ENCODE results near the gene OR1A2.
"Not testable (repeated sequence)": the region's sequence is repeated elsewhere in the genome, so short reads cannot be mapped to it uniquely, and the experiment has no call there.

Gene OR1A2, protein sequence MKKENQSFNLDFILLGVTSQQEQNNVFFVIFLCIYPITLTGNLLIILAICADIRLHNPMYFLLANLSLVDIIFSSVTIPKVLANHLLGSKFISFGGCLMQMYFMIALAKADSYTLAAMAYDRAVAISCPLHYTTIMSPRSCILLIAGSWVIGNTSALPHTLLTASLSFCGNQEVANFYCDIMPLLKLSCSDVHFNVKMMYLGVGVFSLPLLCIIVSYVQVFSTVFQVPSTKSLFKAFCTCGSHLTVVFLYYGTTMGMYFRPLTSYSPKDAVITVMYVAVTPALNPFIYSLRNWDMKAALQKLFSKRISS

DNA sequence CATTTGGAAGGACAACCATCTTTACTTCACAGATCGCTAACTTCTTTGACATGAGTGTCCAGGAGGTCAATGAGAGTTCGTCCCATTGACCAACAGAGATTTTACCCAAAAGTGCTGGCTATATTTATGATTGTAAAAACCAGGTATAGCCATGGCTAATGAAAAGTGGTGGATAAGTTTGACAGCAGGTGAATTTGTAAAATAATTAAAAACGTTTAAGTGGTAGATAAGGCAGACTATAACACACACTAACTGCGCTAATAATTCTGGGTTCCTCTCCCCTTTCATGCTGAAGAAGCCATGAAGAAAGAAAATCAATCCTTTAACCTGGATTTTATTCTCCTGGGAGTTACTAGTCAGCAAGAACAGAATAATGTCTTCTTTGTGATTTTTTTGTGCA lies at the start of gene OR1A2:
TSS of gene OR1A2 (plus strand) at position 301 of the 400 bp plus-strand sequence. CDS start at position 301, 0 bp downstream.
- H3K36me3 ChIP-seq (ENCODE audit: insufficient read depth, low read length), result no peaks in the 10 kb centered on the region
- H2AFZ ChIP-seq (ENCODE audit: low read depth, low read length), result no peak within 1 kb of the TSS
- no peaks in the 10 kb centered on the region for H3K27me3 ChIP-seq (ENCODE audit: insufficient read depth, low read length)
- no peaks in the 10 kb centered on the region for H3K4me1 ChIP-seq (ENCODE audit: insufficient read depth, low read length)
- H3K9me3 ChIP-seq (ENCODE audit: low read length), result no peaks in the 10 kb centered on the region
- no peak within 1 kb of the TSS for H3K4me3 ChIP-seq (ENCODE audit: low read length)

DNA sequence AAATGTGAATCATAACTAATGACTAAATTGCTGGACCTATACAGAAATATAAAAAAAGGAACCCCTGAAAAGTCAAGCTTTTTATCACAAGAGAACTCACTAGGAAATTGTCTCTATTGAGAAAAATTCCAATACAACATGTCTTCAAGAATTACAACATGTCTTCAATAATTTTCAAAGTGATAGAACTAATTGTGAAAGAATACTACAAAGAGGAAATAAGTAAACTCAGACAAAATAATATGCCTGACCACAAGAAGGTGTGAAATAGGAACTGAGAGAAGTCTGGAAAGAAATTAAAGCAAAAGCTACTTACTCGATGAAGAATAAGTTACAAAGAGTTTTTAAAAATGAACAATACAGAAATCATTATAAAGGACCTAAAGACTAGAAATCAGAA lies 40.1 kb upstream of the OR1A2 start:
- no peak overlapping the region for H2AFZ ChIP-seq (ENCODE audit: low read depth, low read length)
- no peaks in the 10 kb centered on the region for H3K36me3 ChIP-seq (ENCODE audit: insufficient read depth, low read length)
- H3K4me3 ChIP-seq (ENCODE audit: low read length), result no peak overlapping the region
- peaks cover 5% of the 10 kb centered on the region for H3K27me3 ChIP-seq (ENCODE audit: insufficient read depth, low read length)
- no peaks in the 10 kb centered on the region for H3K9me3 ChIP-seq (ENCODE audit: low read length)
- H3K4me1 ChIP-seq (ENCODE audit: insufficient read depth, low read length), result no peaks in the 10 kb centered on the region

- Histone ChIP-seq H3K9me3 (ENCODE audit: low read length) (no peaks in the 10 kb centered on the region), H3K27me3 (ENCODE audit: insufficient read depth, low read length) (peaks cover 11% of the 10 kb centered on the region), H3K4me1 (ENCODE audit: insufficient read depth, low read length) (no peaks in the 10 kb centered on the region), H2AFZ (ENCODE audit: low read depth, low read length) (no peak overlapping the region), H3K36me3 (ENCODE audit: insufficient read depth, low read length) (no peaks in the 10 kb centered on the region), H3K4me3 (ENCODE audit: low read length) (no peak overlapping the region)
These were observed 29.7 kb upstream of the OR1A2 start for GRCh38 chr17:3167574-3167973.

GRCh38 chr17:3189961-3190360 lies 7.4 kb upstream of the OR1A2 start:
- peaks cover 10% of the 10 kb centered on the region for H3K27me3 ChIP-seq (ENCODE audit: insufficient read depth, low read length)
- H3K4me3 ChIP-seq (ENCODE audit: low read length), result no peak overlapping the region
- no peak overlapping the region for H2AFZ ChIP-seq (ENCODE audit: low read depth, low read length)
- no peaks in the 10 kb centered on the region for H3K36me3 ChIP-seq (ENCODE audit: insufficient read depth, low read length)
- H3K4me1 ChIP-seq (ENCODE audit: insufficient read depth, low read length), result no peaks in the 10 kb centered on the region
- H3K9me3 ChIP-seq (ENCODE audit: low read length), result no peaks in the 10 kb centered on the region

- H3K9me3 ChIP-seq (ENCODE audit: low read length), result no peaks in the 10 kb centered on the region
- H3K36me3 ChIP-seq (ENCODE audit: insufficient read depth, low read length), result no peaks in the 10 kb centered on the region
- H3K4me3 ChIP-seq (ENCODE audit: low read length), result no peak within 1 kb of the TSS
- H2AFZ ChIP-seq (ENCODE audit: low read depth, low read length), result no peak within 1 kb of the TSS
- no peaks in the 10 kb centered on the region for H3K4me1 ChIP-seq (ENCODE audit: insufficient read depth, low read length)
- peaks cover 4% of the 10 kb centered on the region for H3K27me3 ChIP-seq (ENCODE audit: insufficient read depth, low read length)
These were observed 10.0 kb downstream of the OR1A2 start, which contains the start of gene OR1A1 for GRCh38 chr17:3207367-3207766. Gene OR1A1 (plus strand): TSS chr17:3207667. CDS start chr17:3215621, 7,954 bp downstream.

DNA sequence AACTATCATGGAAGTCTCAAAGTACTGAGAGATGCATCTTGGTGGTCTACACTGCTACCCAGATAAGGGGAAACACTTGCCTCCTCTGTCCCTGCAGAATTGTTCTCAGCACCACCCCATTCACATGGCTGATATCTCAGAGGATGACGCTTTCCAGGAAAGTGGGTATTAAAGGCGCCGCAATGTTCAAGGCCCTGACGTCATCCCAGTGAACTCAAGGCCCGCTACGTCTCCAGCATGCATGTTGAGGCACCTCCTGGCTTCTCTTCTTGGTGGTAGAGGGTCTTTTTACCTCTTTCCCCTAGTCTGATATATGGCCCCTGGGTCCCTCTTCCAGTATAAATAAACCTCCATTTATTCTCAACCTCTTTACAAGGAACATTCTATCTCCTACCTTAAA lies 11.2 kb downstream of the OR1A2 start:
- Histone ChIP-seq H3K36me3 (ENCODE audit: insufficient read depth, low read length) (no peaks in the 10 kb centered on the region), H3K9me3 (ENCODE audit: low read length) (no peaks in the 10 kb centered on the region), H3K27me3 (ENCODE audit: insufficient read depth, low read length) (peaks cover 4% of the 10 kb centered on the region), H3K4me1 (ENCODE audit: insufficient read depth, low read length) (no peaks in the 10 kb centered on the region), H2AFZ (ENCODE audit: low read depth, low read length) (no peak overlapping the region), H3K4me3 (ENCODE audit: low read length) (no peak overlapping the region)

DNA sequence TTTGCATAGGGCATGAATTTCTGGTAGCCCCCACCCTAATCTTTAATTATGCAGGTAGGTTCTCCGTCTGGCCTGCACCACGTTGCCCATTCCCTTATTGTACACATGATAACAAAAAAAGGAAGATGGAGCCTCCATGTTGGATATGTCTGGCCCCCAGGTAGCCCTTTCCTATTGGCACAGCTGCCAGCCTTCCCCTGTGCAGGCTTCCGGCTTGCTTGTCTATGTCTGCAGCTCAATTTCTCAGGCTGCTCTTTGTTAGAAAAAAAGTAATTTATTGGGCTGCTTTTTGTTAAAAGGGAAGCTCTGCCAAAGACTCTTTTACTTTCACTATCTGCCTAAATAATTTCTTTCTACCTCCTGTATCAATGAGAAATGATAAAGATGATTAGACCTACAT lies 15.7 kb downstream of the OR1A2 start:
- no peaks in the 10 kb centered on the region for H3K9me3 ChIP-seq (ENCODE audit: low read length)
- H3K4me3 ChIP-seq (ENCODE audit: low read length), result no peak overlapping the region
- H3K36me3 ChIP-seq (ENCODE audit: insufficient read depth, low read length), result no peaks in the 10 kb centered on the region
- H2AFZ ChIP-seq (ENCODE audit: low read depth, low read length), result no peak overlapping the region
- no peaks in the 10 kb centered on the region for H3K4me1 ChIP-seq (ENCODE audit: insufficient read depth, low read length)
- H3K27me3 ChIP-seq (ENCODE audit: insufficient read depth, low read length), result no peaks in the 10 kb centered on the region

DNA sequence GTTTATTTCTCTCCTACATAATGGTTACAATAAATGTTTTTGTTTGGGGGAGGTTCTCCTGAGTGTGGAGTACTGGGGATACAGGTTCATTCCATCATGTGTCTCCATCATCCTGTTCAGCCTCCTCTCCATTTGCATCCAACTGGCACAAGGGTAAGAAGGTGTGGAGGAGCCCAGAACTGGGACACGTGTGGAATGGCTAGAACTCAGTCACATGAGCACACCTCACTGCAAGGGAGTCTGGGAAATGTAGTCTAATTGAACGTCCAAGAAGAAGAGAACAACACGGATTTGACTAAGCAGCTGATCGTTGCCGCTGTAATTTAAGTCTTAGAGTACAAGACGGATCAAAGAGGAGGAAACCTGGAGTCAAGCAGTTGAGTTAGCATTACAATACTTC lies 16.3 kb downstream of the OR1A2 start:
- H3K27me3 ChIP-seq (ENCODE audit: insufficient read depth, low read length), result no peaks in the 10 kb centered on the region
- H3K9me3 ChIP-seq (ENCODE audit: low read length), result no peaks in the 10 kb centered on the region
- no peaks in the 10 kb centered on the region for H3K36me3 ChIP-seq (ENCODE audit: insufficient read depth, low read length)
- H2AFZ ChIP-seq (ENCODE audit: low read depth, low read length), result no peak overlapping the region
- H3K4me3 ChIP-seq (ENCODE audit: low read length), result no peak overlapping the region
- H3K4me1 ChIP-seq (ENCODE audit: insufficient read depth, low read length), result no peaks in the 10 kb centered on the region

DNA sequence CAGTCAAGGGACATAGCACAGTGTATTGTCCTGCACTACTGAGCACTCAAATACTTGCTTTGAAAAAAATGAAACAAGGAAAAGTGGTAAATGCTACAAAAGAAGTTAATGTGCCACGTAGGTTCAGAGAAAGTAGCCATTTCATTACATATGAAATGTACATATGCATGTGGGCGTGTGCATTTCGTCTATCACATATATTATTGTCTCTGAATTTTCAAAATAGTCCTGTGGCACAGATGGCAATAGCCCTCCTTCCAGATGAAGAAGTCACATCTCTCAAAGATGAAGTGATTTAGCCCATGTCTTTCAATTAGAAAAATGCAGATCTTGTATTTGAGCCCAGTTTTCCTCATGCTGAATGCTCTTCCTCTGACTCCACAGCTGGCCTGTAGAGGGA lies 22.7 kb downstream of the OR1A2 start:
- H3K9me3 ChIP-seq (ENCODE audit: low read length); H3K4me3 ChIP-seq (ENCODE audit: low read length); H3K36me3 ChIP-seq (ENCODE audit: insufficient read depth, low read length); H2AFZ ChIP-seq (ENCODE audit: low read depth, low read length); H3K4me1 ChIP-seq (ENCODE audit: insufficient read depth, low read length); H3K27me3 ChIP-seq (ENCODE audit: insufficient read depth, low read length): not testable (repeated sequence)

GRCh38 chr17:3221850-3222249 lies 24.5 kb downstream of the OR1A2 start:
- Histone ChIP-seq H3K4me3 (ENCODE audit: low read length) (no peak overlapping the region), H3K9me3 (ENCODE audit: low read length) (no peaks in the 10 kb centered on the region), H2AFZ (ENCODE audit: low read depth, low read length) (no peak overlapping the region), H3K27me3 (ENCODE audit: insufficient read depth, low read length) (no peaks in the 10 kb centered on the region), H3K36me3 (ENCODE audit: insufficient read depth, low read length) (no peaks in the 10 kb centered on the region), H3K4me1 (ENCODE audit: insufficient read depth, low read length) (no peaks in the 10 kb centered on the region)

- no peaks in the 10 kb centered on the region for H3K36me3 ChIP-seq (ENCODE audit: insufficient read depth, low read length)
- no peaks in the 10 kb centered on the region for H3K27me3 ChIP-seq (ENCODE audit: insufficient read depth, low read length)
- no peak overlapping the region for H3K4me3 ChIP-seq (ENCODE audit: low read length)
- no peaks in the 10 kb centered on the region for H3K9me3 ChIP-seq (ENCODE audit: low read length)
- no peak overlapping the region for H2AFZ ChIP-seq (ENCODE audit: low read depth, low read length)
- H3K4me1 ChIP-seq (ENCODE audit: insufficient read depth, low read length), result no peaks in the 10 kb centered on the region
These were observed 25.2 kb downstream of the OR1A2 start for GRCh38 chr17:3222505-3222904.

DNA sequence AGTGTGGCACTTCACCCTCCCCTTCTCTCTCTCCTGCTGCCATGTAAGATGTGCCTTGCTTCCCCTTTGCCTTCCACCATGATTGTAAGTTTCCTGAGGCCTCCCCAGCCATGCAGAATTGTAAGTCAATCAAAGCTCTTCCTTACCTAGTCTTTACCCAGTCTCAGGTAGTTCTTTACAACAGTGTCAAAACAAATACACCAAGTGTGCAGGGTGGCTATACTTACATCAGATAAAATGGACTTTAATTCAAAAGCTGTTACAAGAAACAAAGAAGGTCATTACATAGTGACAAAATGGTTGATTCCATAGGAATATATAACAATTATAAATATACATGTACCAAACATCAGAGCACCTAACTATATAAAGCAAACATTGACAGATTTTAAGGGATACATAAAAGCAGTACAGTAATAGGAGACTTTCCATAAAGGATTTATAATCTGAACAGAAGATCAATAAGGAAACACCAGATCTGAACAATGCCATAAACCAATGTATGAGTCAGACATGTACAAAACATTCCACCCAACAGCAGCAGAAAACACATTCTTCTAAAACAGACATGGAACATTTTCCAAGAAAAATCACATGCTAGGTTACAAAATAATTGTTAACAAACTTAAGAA lies 27.5 kb downstream of the OR1A2 start:
- not testable (repeated sequence) for H2AFZ ChIP-seq (ENCODE audit: low read depth, low read length); H3K4me1 ChIP-seq (ENCODE audit: insufficient read depth, low read length); H3K4me3 ChIP-seq (ENCODE audit: low read length); H3K9me3 ChIP-seq (ENCODE audit: low read length); H3K27me3 ChIP-seq (ENCODE audit: insufficient read depth, low read length); H3K36me3 ChIP-seq (ENCODE audit: insufficient read depth, low read length)

DNA sequence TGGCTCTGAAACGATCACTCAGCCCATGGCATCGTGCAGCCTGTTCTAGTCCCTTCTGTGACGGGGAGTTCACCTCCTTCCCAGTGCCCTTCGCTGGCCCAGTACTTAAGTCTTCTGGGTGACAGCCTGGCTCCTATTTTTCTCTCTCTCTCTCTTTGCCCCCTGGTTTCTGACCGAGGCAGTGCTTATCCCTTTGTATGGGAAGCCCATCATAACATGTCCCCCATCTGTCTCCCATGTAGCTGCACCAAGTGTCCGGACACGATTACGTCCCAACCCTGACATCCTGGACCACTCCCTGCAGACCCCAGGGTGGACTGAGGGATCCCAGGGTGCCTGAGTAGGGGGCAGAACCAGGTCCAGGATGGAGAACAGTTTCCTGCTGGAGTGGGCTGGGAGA lies 35.0 kb downstream of the OR1A2 start:
- not testable (repeated sequence) for H3K27me3 ChIP-seq (ENCODE audit: insufficient read depth, low read length); H3K9me3 ChIP-seq (ENCODE audit: low read length); H3K36me3 ChIP-seq (ENCODE audit: insufficient read depth, low read length); H2AFZ ChIP-seq (ENCODE audit: low read depth, low read length); H3K4me3 ChIP-seq (ENCODE audit: low read length); H3K4me1 ChIP-seq (ENCODE audit: insufficient read depth, low read length)

GRCh38 chr17:3238685-3239084 lies 41.4 kb downstream of the OR1A2 start:
- not testable (repeated sequence) for H2AFZ ChIP-seq (ENCODE audit: low read depth, low read length)

More at GRCh38 chr17:3238685-3239084, 41.4 kb downstream of the OR1A2 start:
- not testable (repeated sequence) for H3K9me3 ChIP-seq (ENCODE audit: low read length); H3K36me3 ChIP-seq (ENCODE audit: insufficient read depth, low read length); H3K4me3 ChIP-seq (ENCODE audit: low read length); H3K4me1 ChIP-seq (ENCODE audit: insufficient read depth, low read length); H3K27me3 ChIP-seq (ENCODE audit: insufficient read depth, low read length)
